Activated naive CD8-positive, alpha-beta T cell treated with anti-CD3 and anti-CD28 coated beads, Interleukin-2, amount 50 U/mL, for 16 hours (primary cell): ENCODE measurements around the gene C19orf67.

Experiments
- DNase-seq: peaks from one replicate; pipeline ENCODE4 v3.0.0-alpha.2; 2020; ENCODE audit warnings: low read depth, low spot score

Gene C19orf67

GRCh38 chr19:14085309-14085995 lies at the start of gene C19orf67:
Gene C19orf67, minus strand, starts transcription at chr19:14085783. Its CDS starts 156 bp downstream, at chr19:14085627.
- DNase-seq: no peak

- no peak for DNase-seq
Measured at GRCh38 chr19:14135355-14135754, 49.8 kb upstream of the C19orf67 start.

- no peak for DNase-seq
Measured at GRCh38 chr19:14127929-14128509, 42.4 kb upstream of the C19orf67 start.

- DNase-seq: no peak
Measured at GRCh38 chr19:14127176-14127575, 41.6 kb upstream of the C19orf67 start.

GRCh38 chr19:14122924-14123323 lies 37.3 kb upstream of the C19orf67 start:
- no peak for DNase-seq

- no peak for DNase-seq
Measured at GRCh38 chr19:14120497-14120780, 34.9 kb upstream of the C19orf67 start.

GRCh38 chr19:14119644-14120496 lies 34.3 kb upstream of the C19orf67 start:
- DNase-seq: no peak

- DNase-seq: no peak
Measured at GRCh38 chr19:14119146-14119545, 33.6 kb upstream of the C19orf67 start.

- no peak for DNase-seq
Measured at GRCh38 chr19:14118165-14119051, 32.8 kb upstream of the C19orf67 start.

- DNase-seq: peak; percentile 95
Measured at GRCh38 chr19:14117668-14118164, 32.1 kb upstream of the C19orf67 start, which contains the start of gene PRKACA. Gene PRKACA, minus strand, starts transcription at chr19:14117762. Its CDS starts 215 bp downstream, at chr19:14117547.

- DNase-seq: no peak
Measured at GRCh38 chr19:14116918-14117578, 31.5 kb upstream of the C19orf67 start.

- DNase-seq: no peak
Measured at GRCh38 chr19:14116525-14116917, 30.9 kb upstream of the C19orf67 start.

- no peak for DNase-seq
Measured at GRCh38 chr19:14115756-14116155, 30.2 kb upstream of the C19orf67 start.

- DNase-seq: peak; percentile 25
Measured at GRCh38 chr19:14114854-14115253, 29.3 kb upstream of the C19orf67 start.

GRCh38 chr19:14114439-14114838 lies 28.9 kb upstream of the C19orf67 start:
- no peak for DNase-seq

- DNase-seq: no peak
Measured at GRCh38 chr19:14113762-14114414, 28.3 kb upstream of the C19orf67 start.

GRCh38 chr19:14112809-14113385 lies 27.3 kb upstream of the C19orf67 start:
- no peak for DNase-seq

GRCh38 chr19:14112051-14112808 lies 26.6 kb upstream of the C19orf67 start:
- DNase-seq: no peak

- no peak for DNase-seq
Measured at GRCh38 chr19:14111486-14111885, 25.9 kb upstream of the C19orf67 start.
